Esophagus squamous epithelium (tissue), 4 donors: Measurements from ENCODE around the gene RGS14.

Experiments used
- CTCF ChIP-seq, 6 experiments: fragments of 450-650 bp in 4 of 6; fragments of 200-600 bp in 2 of 6; sonication (generic) in 2 of 6; IDR thresholded peaks; one replicate each; pipeline ENCODE4 v1.5.1; 2016 to 2019; ENCODE audit warnings: antibody characterized with exemption in 6 of 6, mild to moderate bottlenecking in 4 of 6, moderate library complexity in 4 of 6
- POLR2A ChIP-seq, 4 donors: fragments of 450-650 bp; IDR thresholded peaks; one replicate each; pipeline ENCODE4 v1.6.1; 2017; ENCODE audit warnings: antibody characterized with exemption in 4 of 4, mild to moderate bottlenecking in 4 of 4, moderate library complexity in 3 of 4

- TF ChIP-seq CTCF (IDR thresholded peaks at IDR 0.05) = no peak
- TF ChIP-seq POLR2A (IDR thresholded peaks at IDR 0.05) = no peak
These were observed 29.9 kb upstream of the RGS14 start for GRCh38 chr5:177327539-177328522.
